Measurements from ENCODE around the gene PLA2G12A. TPM values are rescaled to one million over a fixed set of nuclear protein-coding genes. Genes with fewer than 3 reads are reported as not detected.

PLA2G12A gene
- total and polyA plus RNA-seq, 9 of the 15 experiments (the other 6 are each of a cell fraction or from before 2014, with no cell fraction given): 24.2 to 226 (median 80.5) TPM

DNA sequence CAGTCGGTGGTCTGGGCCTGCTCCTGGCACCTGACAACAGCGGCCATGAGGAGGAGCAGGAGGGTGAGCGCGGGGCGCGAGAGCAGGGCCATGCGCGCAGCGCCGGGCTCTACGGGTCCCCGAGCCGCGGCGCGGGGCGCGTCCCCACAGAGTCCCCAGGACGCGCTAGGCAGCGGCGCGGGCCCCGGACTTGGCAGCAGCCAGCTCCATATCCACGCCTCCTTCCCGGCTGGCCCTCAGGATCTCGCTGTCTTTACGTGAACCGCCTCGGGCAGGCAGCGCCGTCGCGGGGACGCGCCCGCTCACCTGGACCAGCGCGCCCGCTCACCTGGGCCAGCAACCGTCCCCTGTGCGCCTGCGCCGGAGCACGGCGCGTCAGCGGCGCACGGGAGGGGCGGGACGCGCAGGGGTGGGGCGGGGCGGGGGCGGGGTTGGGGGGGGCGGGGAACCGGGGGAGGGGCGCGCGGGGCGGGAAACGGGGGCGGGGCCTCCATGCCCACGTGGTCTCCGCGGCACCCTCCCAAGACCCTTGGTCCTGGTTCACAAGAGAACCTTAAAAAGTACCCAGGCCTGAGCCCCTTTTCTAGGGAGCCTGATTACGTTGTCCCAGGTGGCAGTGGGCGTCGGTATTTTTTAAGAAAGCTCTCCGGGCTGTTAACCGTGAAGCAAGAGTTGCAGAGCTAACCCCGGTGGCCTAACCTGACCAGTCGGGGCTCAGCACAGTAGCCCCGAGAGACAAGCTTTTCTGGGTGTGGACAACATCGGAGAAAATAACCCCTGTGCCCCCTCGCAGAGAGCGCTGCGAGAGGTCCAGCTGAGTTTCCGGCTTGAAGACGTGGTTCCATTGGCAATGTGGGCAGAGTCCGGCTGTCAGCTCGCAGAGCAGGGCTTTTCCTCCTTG is at the start of gene PLA2G12A (continued):
- TF ChIP-seq, protein P1, sequence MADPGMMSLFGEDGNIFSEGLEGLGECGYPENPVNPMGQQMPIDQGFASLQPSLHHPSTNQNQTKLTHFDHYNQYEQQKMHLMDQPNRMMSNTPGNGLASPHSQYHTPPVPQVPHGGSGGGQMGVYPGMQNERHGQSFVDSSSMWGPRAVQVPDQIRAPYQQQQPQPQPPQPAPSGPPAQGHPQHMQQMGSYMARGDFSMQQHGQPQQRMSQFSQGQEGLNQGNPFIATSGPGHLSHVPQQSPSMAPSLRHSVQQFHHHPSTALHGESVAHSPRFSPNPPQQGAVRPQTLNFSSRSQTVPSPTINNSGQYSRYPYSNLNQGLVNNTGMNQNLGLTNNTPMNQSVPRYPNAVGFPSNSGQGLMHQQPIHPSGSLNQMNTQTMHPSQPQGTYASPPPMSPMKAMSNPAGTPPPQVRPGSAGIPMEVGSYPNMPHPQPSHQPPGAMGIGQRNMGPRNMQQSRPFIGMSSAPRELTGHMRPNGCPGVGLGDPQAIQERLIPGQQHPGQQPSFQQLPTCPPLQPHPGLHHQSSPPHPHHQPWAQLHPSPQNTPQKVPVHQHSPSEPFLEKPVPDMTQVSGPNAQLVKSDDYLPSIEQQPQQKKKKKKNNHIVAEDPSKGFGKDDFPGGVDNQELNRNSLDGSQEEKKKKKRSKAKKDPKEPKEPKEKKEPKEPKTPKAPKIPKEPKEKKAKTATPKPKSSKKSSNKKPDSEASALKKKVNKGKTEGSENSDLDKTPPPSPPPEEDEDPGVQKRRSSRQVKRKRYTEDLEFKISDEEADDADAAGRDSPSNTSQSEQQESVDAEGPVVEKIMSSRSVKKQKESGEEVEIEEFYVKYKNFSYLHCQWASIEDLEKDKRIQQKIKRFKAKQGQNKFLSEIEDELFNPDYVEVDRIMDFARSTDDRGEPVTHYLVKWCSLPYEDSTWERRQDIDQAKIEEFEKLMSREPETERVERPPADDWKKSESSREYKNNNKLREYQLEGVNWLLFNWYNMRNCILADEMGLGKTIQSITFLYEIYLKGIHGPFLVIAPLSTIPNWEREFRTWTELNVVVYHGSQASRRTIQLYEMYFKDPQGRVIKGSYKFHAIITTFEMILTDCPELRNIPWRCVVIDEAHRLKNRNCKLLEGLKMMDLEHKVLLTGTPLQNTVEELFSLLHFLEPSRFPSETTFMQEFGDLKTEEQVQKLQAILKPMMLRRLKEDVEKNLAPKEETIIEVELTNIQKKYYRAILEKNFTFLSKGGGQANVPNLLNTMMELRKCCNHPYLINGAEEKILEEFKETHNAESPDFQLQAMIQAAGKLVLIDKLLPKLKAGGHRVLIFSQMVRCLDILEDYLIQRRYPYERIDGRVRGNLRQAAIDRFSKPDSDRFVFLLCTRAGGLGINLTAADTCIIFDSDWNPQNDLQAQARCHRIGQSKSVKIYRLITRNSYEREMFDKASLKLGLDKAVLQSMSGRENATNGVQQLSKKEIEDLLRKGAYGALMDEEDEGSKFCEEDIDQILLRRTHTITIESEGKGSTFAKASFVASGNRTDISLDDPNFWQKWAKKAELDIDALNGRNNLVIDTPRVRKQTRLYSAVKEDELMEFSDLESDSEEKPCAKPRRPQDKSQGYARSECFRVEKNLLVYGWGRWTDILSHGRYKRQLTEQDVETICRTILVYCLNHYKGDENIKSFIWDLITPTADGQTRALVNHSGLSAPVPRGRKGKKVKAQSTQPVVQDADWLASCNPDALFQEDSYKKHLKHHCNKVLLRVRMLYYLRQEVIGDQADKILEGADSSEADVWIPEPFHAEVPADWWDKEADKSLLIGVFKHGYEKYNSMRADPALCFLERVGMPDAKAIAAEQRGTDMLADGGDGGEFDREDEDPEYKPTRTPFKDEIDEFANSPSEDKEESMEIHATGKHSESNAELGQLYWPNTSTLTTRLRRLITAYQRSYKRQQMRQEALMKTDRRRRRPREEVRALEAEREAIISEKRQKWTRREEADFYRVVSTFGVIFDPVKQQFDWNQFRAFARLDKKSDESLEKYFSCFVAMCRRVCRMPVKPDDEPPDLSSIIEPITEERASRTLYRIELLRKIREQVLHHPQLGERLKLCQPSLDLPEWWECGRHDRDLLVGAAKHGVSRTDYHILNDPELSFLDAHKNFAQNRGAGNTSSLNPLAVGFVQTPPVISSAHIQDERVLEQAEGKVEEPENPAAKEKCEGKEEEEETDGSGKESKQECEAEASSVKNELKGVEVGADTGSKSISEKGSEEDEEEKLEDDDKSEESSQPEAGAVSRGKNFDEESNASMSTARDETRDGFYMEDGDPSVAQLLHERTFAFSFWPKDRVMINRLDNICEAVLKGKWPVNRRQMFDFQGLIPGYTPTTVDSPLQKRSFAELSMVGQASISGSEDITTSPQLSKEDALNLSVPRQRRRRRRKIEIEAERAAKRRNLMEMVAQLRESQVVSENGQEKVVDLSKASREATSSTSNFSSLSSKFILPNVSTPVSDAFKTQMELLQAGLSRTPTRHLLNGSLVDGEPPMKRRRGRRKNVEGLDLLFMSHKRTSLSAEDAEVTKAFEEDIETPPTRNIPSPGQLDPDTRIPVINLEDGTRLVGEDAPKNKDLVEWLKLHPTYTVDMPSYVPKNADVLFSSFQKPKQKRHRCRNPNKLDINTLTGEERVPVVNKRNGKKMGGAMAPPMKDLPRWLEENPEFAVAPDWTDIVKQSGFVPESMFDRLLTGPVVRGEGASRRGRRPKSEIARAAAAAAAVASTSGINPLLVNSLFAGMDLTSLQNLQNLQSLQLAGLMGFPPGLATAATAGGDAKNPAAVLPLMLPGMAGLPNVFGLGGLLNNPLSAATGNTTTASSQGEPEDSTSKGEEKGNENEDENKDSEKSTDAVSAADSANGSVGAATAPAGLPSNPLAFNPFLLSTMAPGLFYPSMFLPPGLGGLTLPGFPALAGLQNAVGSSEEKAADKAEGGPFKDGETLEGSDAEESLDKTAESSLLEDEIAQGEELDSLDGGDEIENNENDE (IDR thresholded peaks at IDR 0.05; ENCODE audit: low read depth, low read length): no peak
- TF ChIP-seq MYBL2 (IDR thresholded peaks at IDR 0.05; ENCODE audit: low read depth) (no peak), MYBL2 (CRISPR knock-in tag; IDR thresholded peaks at IDR 0.05; ENCODE audit: borderline replicate concordance) (no peak), ZEB2 (IDR thresholded peaks at IDR 0.05) (peak; percentile 95), ZNF146 (CRISPR knock-in tag; IDR thresholded peaks at IDR 0.05; ENCODE audit: unreplicated experiment) (no peak), SAP30 (IDR thresholded peaks at IDR 0.05; ENCODE audit: borderline replicate concordance, insufficient read depth, low read depth, low read length, poor library complexity, severe bottlenecking) (peak; percentile 64), POLR2B (IDR thresholded peaks at IDR 0.05; ENCODE audit: low read depth, partially characterized antibody) (peak; percentile 15), GATA2 (CRISPR knock-in tag; IDR thresholded peaks at IDR 0.05) (no peak), ESRRB (CRISPR knock-in tag; IDR thresholded peaks at IDR 0.05; ENCODE audit: borderline replicate concordance) (no peak), NRF1 (conservative IDR thresholded peaks at IDR 0.05 in 1 of 2, IDR thresholded peaks at IDR 0.05 in 1 of 2) (peak; percentile 92 to 93), STAG1 (CRISPR knock-in tag; IDR thresholded peaks at IDR 0.05; ENCODE audit: borderline replicate concordance) (no peak), SLC30A9 (CRISPR knock-in tag; IDR thresholded peaks at IDR 0.05) (no peak)
- TF ChIP-seq, protein P2, sequence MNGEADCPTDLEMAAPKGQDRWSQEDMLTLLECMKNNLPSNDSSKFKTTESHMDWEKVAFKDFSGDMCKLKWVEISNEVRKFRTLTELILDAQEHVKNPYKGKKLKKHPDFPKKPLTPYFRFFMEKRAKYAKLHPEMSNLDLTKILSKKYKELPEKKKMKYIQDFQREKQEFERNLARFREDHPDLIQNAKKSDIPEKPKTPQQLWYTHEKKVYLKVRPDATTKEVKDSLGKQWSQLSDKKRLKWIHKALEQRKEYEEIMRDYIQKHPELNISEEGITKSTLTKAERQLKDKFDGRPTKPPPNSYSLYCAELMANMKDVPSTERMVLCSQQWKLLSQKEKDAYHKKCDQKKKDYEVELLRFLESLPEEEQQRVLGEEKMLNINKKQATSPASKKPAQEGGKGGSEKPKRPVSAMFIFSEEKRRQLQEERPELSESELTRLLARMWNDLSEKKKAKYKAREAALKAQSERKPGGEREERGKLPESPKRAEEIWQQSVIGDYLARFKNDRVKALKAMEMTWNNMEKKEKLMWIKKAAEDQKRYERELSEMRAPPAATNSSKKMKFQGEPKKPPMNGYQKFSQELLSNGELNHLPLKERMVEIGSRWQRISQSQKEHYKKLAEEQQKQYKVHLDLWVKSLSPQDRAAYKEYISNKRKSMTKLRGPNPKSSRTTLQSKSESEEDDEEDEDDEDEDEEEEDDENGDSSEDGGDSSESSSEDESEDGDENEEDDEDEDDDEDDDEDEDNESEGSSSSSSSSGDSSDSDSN (IDR thresholded peaks at IDR 0.05; ENCODE audit: borderline replicate concordance in 1 of 2, low read depth in 2 of 2, low read length in 2 of 2): peak in 1 of 2 experiments; percentile 51; a peak in 1 of 4 replicates

Data from K562 (cell line).